ENCODE data around the gene IFIT3.

DNA sequence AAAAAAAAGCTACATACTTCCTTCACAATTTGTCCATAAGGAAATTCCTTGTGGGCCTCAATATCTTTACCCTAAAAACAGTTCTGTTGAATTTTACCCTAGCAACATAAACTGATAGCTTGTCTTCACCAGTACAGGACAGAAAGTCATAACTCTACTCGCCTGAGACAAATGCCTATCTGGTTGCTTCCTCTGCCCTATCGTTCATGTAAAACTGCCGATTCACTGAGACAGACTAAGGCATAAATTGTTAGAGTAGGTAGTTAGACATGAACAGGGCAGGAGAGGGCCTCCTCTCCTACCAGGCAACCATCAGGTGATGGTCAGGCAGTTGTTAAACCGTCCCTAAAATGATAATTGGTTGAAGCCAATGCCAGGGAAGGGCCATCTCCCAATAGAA, 25.0 kb downstream of the IFIT3 start:
- TF ChIP-seq, protein P1, sequence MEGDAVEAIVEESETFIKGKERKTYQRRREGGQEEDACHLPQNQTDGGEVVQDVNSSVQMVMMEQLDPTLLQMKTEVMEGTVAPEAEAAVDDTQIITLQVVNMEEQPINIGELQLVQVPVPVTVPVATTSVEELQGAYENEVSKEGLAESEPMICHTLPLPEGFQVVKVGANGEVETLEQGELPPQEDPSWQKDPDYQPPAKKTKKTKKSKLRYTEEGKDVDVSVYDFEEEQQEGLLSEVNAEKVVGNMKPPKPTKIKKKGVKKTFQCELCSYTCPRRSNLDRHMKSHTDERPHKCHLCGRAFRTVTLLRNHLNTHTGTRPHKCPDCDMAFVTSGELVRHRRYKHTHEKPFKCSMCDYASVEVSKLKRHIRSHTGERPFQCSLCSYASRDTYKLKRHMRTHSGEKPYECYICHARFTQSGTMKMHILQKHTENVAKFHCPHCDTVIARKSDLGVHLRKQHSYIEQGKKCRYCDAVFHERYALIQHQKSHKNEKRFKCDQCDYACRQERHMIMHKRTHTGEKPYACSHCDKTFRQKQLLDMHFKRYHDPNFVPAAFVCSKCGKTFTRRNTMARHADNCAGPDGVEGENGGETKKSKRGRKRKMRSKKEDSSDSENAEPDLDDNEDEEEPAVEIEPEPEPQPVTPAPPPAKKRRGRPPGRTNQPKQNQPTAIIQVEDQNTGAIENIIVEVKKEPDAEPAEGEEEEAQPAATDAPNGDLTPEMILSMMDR (IDR thresholded peaks at IDR 0.05) = no peak
- no peak for TF ChIP-seq EZH2phosphoT487 (IDR thresholded peaks at IDR 0.05)

Measured in neural progenitor cell (in vitro differentiated cells).